ENCODE results near the gene LTO1.

LTO1 gene

DNA sequence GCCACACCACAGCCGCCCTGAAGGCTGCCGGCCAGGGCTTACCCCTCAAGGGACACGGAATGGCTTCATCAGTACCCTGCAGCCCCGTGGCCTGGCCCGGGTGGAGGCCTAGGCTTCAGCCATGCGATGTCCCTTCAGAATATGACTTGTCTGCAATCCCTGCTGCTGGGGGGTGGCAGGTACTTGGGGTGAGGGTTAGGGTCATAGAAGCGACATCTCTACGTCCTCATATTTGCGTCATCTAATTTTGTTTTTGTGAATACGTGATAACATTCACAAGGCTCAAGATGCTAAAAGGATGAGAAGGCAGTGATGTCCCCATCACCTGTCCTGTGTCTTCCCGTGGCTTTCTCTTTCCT lies 27.8 kb downstream of the LTO1 start:
- H3K4me1 ChIP-seq (ENCODE audit: insufficient read depth, low read length, poor library complexity, severe bottlenecking) = no peaks in the 10 kb centered on the region
- no peak overlapping the region for H3K4me3 ChIP-seq (ENCODE audit: low read length, poor library complexity, severe bottlenecking)
- no peak overlapping the region for H2AFZ ChIP-seq (ENCODE audit: low read length)
- no peaks in the 10 kb centered on the region for H4K20me1 ChIP-seq (ENCODE audit: insufficient read depth, low read length, poor library complexity, severe bottlenecking)
- no peaks in the 10 kb centered on the region for H3K9me2 ChIP-seq (replicated peaks; ENCODE audit: low read depth, low read length)
- no peak overlapping the region for H3K9ac ChIP-seq (ENCODE audit: low read depth, low read length, poor library complexity, severe bottlenecking)
- no peaks in the 10 kb centered on the region for H3K9me3 ChIP-seq (ENCODE audit: insufficient read depth, low read depth, low read length)
- no peak overlapping the region for H3K4me2 ChIP-seq (ENCODE audit: low read depth, low read length, poor library complexity, severe bottlenecking)
- no peaks in the 10 kb centered on the region for H3F3A ChIP-seq (ENCODE audit: low read depth)
- no peaks in the 10 kb centered on the region for H3K27me3 ChIP-seq (ENCODE audit: insufficient read depth, low read length, poor library complexity, severe bottlenecking)
- TF ChIP-seq CTCF (conservative IDR thresholded peaks at IDR 0.05; ENCODE audit: low read length) (no peak), EZH2phosphoT487 (IDR thresholded peaks at IDR 0.05; ENCODE audit: borderline replicate concordance) (no peak)
- H3K36me3 ChIP-seq (ENCODE audit: insufficient read depth, low read length) = no peaks in the 10 kb centered on the region
- no peaks in the 10 kb centered on the region for H3K79me2 ChIP-seq (ENCODE audit: insufficient read depth, low read length)

GRCh38 chr11:69646493-69647389 lies 28.4 kb downstream of the LTO1 start:
- H4K20me1 ChIP-seq (ENCODE audit: insufficient read depth, low read length, poor library complexity, severe bottlenecking) = no peaks in the 10 kb centered on the region
- H3K4me2 ChIP-seq (ENCODE audit: low read depth, low read length, poor library complexity, severe bottlenecking) = no peak overlapping the region

GRCh38 chr11:69645801-69646492 lies 29.2 kb downstream of the LTO1 start:
- no peaks in the 10 kb centered on the region for H3K79me2 ChIP-seq (ENCODE audit: insufficient read depth, low read length)
- no peak overlapping the region for H3K9ac ChIP-seq (ENCODE audit: low read depth, low read length, poor library complexity, severe bottlenecking)
- no peaks in the 10 kb centered on the region for H3K4me1 ChIP-seq (ENCODE audit: insufficient read depth, low read length, poor library complexity, severe bottlenecking)
- no peaks in the 10 kb centered on the region for H3K27me3 ChIP-seq (ENCODE audit: insufficient read depth, low read length, poor library complexity, severe bottlenecking)
- no peak overlapping the region for H3K4me2 ChIP-seq (ENCODE audit: low read depth, low read length, poor library complexity, severe bottlenecking)
- H3K9me3 ChIP-seq (ENCODE audit: insufficient read depth, low read depth, low read length) = no peaks in the 10 kb centered on the region
- H4K20me1 ChIP-seq (ENCODE audit: insufficient read depth, low read length, poor library complexity, severe bottlenecking) = no peaks in the 10 kb centered on the region
- H3K36me3 ChIP-seq (ENCODE audit: insufficient read depth, low read length) = no peaks in the 10 kb centered on the region
- no peaks in the 10 kb centered on the region for H3F3A ChIP-seq (ENCODE audit: low read depth)
- no peak for TF ChIP-seq CTCF (conservative IDR thresholded peaks at IDR 0.05; ENCODE audit: low read length)
- no peak for TF ChIP-seq EZH2phosphoT487 (IDR thresholded peaks at IDR 0.05; ENCODE audit: borderline replicate concordance)
- no peak overlapping the region for H2AFZ ChIP-seq (ENCODE audit: low read length)
- H3K9me2 ChIP-seq (replicated peaks; ENCODE audit: low read depth, low read length) = no peaks in the 10 kb centered on the region
- H3K4me3 ChIP-seq (ENCODE audit: low read length, poor library complexity, severe bottlenecking) = no peak overlapping the region

More at GRCh38 chr11:69646493-69647389, 28.4 kb downstream of the LTO1 start:
- no peaks in the 10 kb centered on the region for H3F3A ChIP-seq (ENCODE audit: low read depth)
- no peak overlapping the region for H2AFZ ChIP-seq (ENCODE audit: low read length)
- H3K4me1 ChIP-seq (ENCODE audit: insufficient read depth, low read length, poor library complexity, severe bottlenecking) = no peaks in the 10 kb centered on the region
- no peaks in the 10 kb centered on the region for H3K79me2 ChIP-seq (ENCODE audit: insufficient read depth, low read length)
- H3K9ac ChIP-seq (ENCODE audit: low read depth, low read length, poor library complexity, severe bottlenecking) = no peak overlapping the region
- no peaks in the 10 kb centered on the region for H3K9me2 ChIP-seq (replicated peaks; ENCODE audit: low read depth, low read length)
- H3K27me3 ChIP-seq (ENCODE audit: insufficient read depth, low read length, poor library complexity, severe bottlenecking) = no peaks in the 10 kb centered on the region
- H3K36me3 ChIP-seq (ENCODE audit: insufficient read depth, low read length) = no peaks in the 10 kb centered on the region
- no peaks in the 10 kb centered on the region for H3K9me3 ChIP-seq (ENCODE audit: insufficient read depth, low read depth, low read length)
- H3K4me3 ChIP-seq (ENCODE audit: low read length, poor library complexity, severe bottlenecking) = no peak overlapping the region
- TF ChIP-seq CTCF (conservative IDR thresholded peaks at IDR 0.05; ENCODE audit: low read length) (no peak), EZH2phosphoT487 (IDR thresholded peaks at IDR 0.05; ENCODE audit: borderline replicate concordance) (no peak)
